ENCODE measurements around the gene CSMD2. TPM values are rescaled to one million over a fixed set of nuclear protein-coding genes. Genes with fewer than 3 reads are reported as not detected.
A peak's percentile ranks its signal among the peaks of the same experiment; 100 is the strongest.

CSMD2 gene
- polyA plus RNA-seq = under 1 TPM; under 0.01 to 0.54 (median 0.09) TPM
- long read RNA-seq, donor 1 = 0 reads
- long read RNA-seq, donor 2 = 0 reads
- long read RNA-seq, donor 3 = 0 reads
- long read RNA-seq, donor 4 = 0 reads
- long read RNA-seq, donor 5 = 0 reads
- long read RNA-seq, donor 6 = 0 reads
- long read RNA-seq, donor 7 = 0 reads
- long read RNA-seq, donor 8 = 0 reads
- long read RNA-seq, donor 9 = 0 reads
- long read RNA-seq, donor 10 = 0 reads

- FAIRE-seq = no peak
- H3K4me3 ChIP-seq (ENCODE audit: low read depth in 1 of 3, low read length in 3 of 3) = no peak within 1 kb of the TSS
- no peaks in the 10 kb centered on the region for H3K9me3 ChIP-seq (ENCODE audit: control insufficient read depth in 2 of 2, insufficient read depth in 1 of 2, low read depth in 1 of 2, low read length in 1 of 2)
- H3K36me3 ChIP-seq (ENCODE audit: control insufficient read depth in 3 of 3, insufficient read depth in 2 of 3, low read depth in 1 of 3, low read length in 3 of 3) = no peaks in the 10 kb centered on the region
- peaks cover 6 to 63% (median 47%) of the 10 kb centered on the region in 3 donors for H3K27me3 ChIP-seq (ENCODE audit: control insufficient read depth in 3 of 3, insufficient read depth in 3 of 3, low read length in 3 of 3)
- H3K4me1 ChIP-seq (ENCODE audit: control insufficient read depth in 3 of 3, insufficient read depth in 2 of 3, low read depth in 1 of 3, low read length in 2 of 3) = peaks cover 0 to 3% (median 0%) of the 10 kb centered on the region in 3 donors
- 1 to 10% (median 3%) methylated on average over 36 to 78 of the region's 78 CpGs for WGBS, 3 donors
- DNase-seq = peak in 1 of 2 donors; percentile 42
- H3K27ac ChIP-seq (ENCODE audit: low read depth in 1 of 3, low read length in 2 of 3) = no peak within 1 kb of the TSS
Observed at GRCh38 chr1:34164771-34165391, at the start of gene CSMD2. CSMD2 (minus strand) TSS chr1:34165230; CDS start chr1:34165097, 133 bp downstream.

- Histone ChIP-seq H3K27ac (ENCODE audit: low read depth in 1 of 3, low read length in 2 of 3) (no peak overlapping the region), H3K36me3 (ENCODE audit: control insufficient read depth in 3 of 3, insufficient read depth in 2 of 3, low read depth in 1 of 3, low read length in 3 of 3) (no peaks in the 10 kb centered on the region), H3K9me3 (ENCODE audit: control insufficient read depth in 2 of 2, insufficient read depth in 1 of 2, low read depth in 1 of 2, low read length in 1 of 2) (no peaks in the 10 kb centered on the region), H3K4me3 (ENCODE audit: low read depth in 1 of 3, low read length in 3 of 3) (no peak overlapping the region), H3K4me1 (ENCODE audit: control insufficient read depth in 3 of 3, insufficient read depth in 2 of 3, low read depth in 1 of 3, low read length in 2 of 3) (no peaks in the 10 kb centered on the region), H3K27me3 (ENCODE audit: control insufficient read depth in 3 of 3, insufficient read depth in 3 of 3, low read length in 3 of 3) (no peaks in the 10 kb centered on the region)
- no peak for FAIRE-seq
- no peak for DNase-seq
- WGBS, 3 donors = 43 to 54% (median 54%) methylated on average over 3 of the region's 3 CpGs
Observed at GRCh38 chr1:34213956-34214355, 48.9 kb upstream of the CSMD2 start.

DNA sequence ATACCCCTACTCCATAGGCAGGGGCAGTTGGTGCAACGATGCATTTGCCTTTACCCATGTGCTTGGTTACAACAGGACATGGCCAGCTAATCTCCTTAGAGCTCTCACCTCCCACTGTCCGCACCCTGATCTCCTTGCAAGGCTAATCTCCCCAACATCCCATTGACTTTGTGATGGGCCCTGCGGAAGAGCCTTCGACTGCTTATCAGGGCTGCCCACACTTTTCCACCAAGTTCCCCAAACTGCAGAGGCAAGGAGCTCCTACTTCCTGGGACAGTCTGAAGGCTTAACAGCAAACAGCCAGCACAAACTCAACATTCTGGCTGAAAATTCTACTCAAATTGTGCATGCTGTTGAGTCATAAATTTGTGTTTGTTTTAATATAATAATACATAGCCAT lies 47.6 kb upstream of the CSMD2 start:
- H3K4me1 ChIP-seq (ENCODE audit: control insufficient read depth in 3 of 3, insufficient read depth in 2 of 3, low read depth in 1 of 3, low read length in 2 of 3) = no peaks in the 10 kb centered on the region
- no peak overlapping the region for H3K27ac ChIP-seq (ENCODE audit: low read depth in 1 of 3, low read length in 2 of 3)
- no peak overlapping the region for H3K4me3 ChIP-seq (ENCODE audit: low read depth in 1 of 3, low read length in 3 of 3)
- no peaks in the 10 kb centered on the region for H3K36me3 ChIP-seq (ENCODE audit: control insufficient read depth in 3 of 3, insufficient read depth in 2 of 3, low read depth in 1 of 3, low read length in 3 of 3)
- WGBS, 3 donors = 86 to 87% (median 87%) methylated on average over 4 of the region's 4 CpGs
- H3K27me3 ChIP-seq (ENCODE audit: control insufficient read depth in 3 of 3, insufficient read depth in 3 of 3, low read length in 3 of 3) = peaks cover 0 to 1% (median 0%) of the 10 kb centered on the region in 3 donors
- DNase-seq (no peak), FAIRE-seq (no peak)
- H3K9me3 ChIP-seq (ENCODE audit: control insufficient read depth in 2 of 2, insufficient read depth in 1 of 2, low read depth in 1 of 2, low read length in 1 of 2) = no peaks in the 10 kb centered on the region

DNA sequence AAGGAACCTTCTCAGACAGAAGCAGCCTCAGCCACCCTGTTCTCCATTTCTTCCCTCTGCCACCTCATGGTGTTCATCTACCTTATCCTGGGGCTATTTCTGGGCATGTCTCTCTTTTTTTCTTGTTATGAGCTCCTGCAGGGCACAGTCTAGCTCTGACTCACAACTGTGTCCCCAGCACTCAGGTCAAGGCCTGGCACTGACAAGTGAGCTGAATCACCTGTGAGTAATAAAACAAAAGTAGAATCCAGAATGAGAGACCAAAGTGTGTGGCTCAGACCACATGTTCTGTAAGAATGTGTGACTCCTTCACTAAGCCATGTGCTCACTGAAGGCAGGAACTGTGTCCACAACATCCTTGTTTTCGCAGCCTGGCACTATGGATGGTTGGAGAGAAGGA lies 34.9 kb upstream of the CSMD2 start:
- H3K27ac ChIP-seq (ENCODE audit: low read depth in 1 of 3, low read length in 2 of 3) = no peak overlapping the region
- no peaks in the 10 kb centered on the region for H3K27me3 ChIP-seq (ENCODE audit: control insufficient read depth in 3 of 3, insufficient read depth in 3 of 3, low read length in 3 of 3)
- H3K36me3 ChIP-seq (ENCODE audit: control insufficient read depth in 3 of 3, insufficient read depth in 2 of 3, low read depth in 1 of 3, low read length in 3 of 3) = no peaks in the 10 kb centered on the region
- H3K4me3 ChIP-seq (ENCODE audit: low read depth in 1 of 3, low read length in 3 of 3) = no peak overlapping the region
- H3K4me1 ChIP-seq (ENCODE audit: control insufficient read depth in 3 of 3, insufficient read depth in 2 of 3, low read depth in 1 of 3, low read length in 2 of 3) = no peaks in the 10 kb centered on the region
- DNase-seq = no peak
- no peak for FAIRE-seq
- no peaks in the 10 kb centered on the region for H3K9me3 ChIP-seq (ENCODE audit: control insufficient read depth in 2 of 2, insufficient read depth in 1 of 2, low read depth in 1 of 2, low read length in 1 of 2)
- 66 to 84% (median 77%) methylated on average over 1 of the region's 1 CpG for WGBS, 3 donors

DNA sequence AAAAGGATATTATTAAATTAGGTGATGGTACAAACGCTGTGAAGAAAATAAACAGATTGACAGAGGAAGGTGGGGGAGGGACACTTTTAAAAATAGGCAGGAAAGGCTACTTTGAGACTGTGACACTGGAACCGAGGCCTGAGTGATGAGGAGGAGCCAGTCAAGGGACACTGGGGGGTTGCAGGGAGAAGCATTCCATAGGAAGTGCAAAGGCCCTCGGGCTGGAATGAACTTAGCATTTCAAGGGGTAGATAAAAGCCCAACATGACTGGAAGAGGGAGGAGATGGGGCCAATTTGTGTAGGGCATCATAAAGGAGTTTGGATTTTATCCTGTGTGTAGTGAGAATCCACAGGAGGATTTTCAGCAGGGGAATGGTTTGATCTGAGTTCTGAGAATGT lies 27.6 kb upstream of the CSMD2 start:
- Histone ChIP-seq H3K4me1 (ENCODE audit: control insufficient read depth in 3 of 3, insufficient read depth in 2 of 3, low read depth in 1 of 3, low read length in 2 of 3) (no peaks in the 10 kb centered on the region), H3K36me3 (ENCODE audit: control insufficient read depth in 3 of 3, insufficient read depth in 2 of 3, low read depth in 1 of 3, low read length in 3 of 3) (no peaks in the 10 kb centered on the region), H3K9me3 (ENCODE audit: control insufficient read depth in 2 of 2, insufficient read depth in 1 of 2, low read depth in 1 of 2, low read length in 1 of 2) (no peaks in the 10 kb centered on the region), H3K27me3 (ENCODE audit: control insufficient read depth in 3 of 3, insufficient read depth in 3 of 3, low read length in 3 of 3) (peaks cover 0 to 6% (median 0%) of the 10 kb centered on the region in 3 donors), H3K4me3 (ENCODE audit: low read depth in 1 of 3, low read length in 3 of 3) (no peak overlapping the region), H3K27ac (ENCODE audit: low read depth in 1 of 3, low read length in 2 of 3) (no peak overlapping the region)
- no peak for DNase-seq
- FAIRE-seq = no peak
- WGBS, 3 donors = 50 to 68% (median 55%) methylated on average over 3 of the region's 3 CpGs

DNA sequence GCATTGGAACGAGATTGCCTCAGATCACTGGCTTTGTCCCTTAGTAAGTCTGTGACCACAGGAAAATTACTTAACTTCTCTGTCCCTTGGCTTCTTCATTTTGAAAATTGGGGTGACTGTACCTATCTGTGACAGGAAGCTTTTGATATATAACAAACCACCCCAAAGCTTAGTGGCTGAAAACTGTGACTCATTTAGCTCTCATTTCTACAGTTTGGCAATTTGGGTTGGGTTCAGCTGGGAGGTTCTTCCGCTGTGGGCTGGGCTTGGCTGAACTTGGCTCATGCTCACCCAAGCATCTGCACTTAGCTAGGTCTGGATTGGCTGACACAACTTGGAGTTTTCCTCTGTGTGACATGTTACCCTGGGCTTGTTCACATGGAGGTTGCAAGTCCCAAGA lies 25.7 kb upstream of the CSMD2 start:
- Histone ChIP-seq H3K4me1 (ENCODE audit: control insufficient read depth in 3 of 3, insufficient read depth in 2 of 3, low read depth in 1 of 3, low read length in 2 of 3) (no peaks in the 10 kb centered on the region), H3K36me3 (ENCODE audit: control insufficient read depth in 3 of 3, insufficient read depth in 2 of 3, low read depth in 1 of 3, low read length in 3 of 3) (no peaks in the 10 kb centered on the region), H3K9me3 (ENCODE audit: control insufficient read depth in 2 of 2, insufficient read depth in 1 of 2, low read depth in 1 of 2, low read length in 1 of 2) (no peaks in the 10 kb centered on the region), H3K4me3 (ENCODE audit: low read depth in 1 of 3, low read length in 3 of 3) (no peak overlapping the region), H3K27me3 (ENCODE audit: control insufficient read depth in 3 of 3, insufficient read depth in 3 of 3, low read length in 3 of 3) (peaks cover 0 to 10% (median 0%) of the 10 kb centered on the region in 3 donors), H3K27ac (ENCODE audit: low read depth in 1 of 3, low read length in 2 of 3) (no peak overlapping the region)
- DNase-seq (no peak), FAIRE-seq (no peak)
- WGBS, 3 donors = 51 to 62% (median 59%) methylated on average over 2 of the region's 2 CpGs

DNA sequence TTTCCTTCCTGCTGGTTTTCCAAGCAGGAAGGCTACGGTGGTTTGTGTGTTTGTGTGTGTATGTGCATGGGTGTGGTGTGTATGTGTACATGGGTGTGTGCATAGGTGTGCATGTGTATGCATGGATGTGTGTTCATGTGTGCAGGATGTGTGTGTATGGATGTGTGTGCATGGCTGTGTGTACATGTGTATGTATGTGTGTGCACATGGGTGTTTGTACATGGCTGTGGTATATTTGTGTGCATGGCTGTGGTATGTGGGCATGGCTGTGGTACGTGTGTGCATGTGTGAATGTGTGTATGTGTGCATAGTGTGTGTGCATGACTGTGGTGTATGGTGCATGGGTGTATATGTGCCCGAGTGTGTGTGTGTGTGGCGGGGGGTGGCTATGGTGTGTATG lies 24.0 kb upstream of the CSMD2 start:
- WGBS, 3 donors = 55 to 75% (median 67%) methylated on average over 4 of the region's 4 CpGs

DNA sequence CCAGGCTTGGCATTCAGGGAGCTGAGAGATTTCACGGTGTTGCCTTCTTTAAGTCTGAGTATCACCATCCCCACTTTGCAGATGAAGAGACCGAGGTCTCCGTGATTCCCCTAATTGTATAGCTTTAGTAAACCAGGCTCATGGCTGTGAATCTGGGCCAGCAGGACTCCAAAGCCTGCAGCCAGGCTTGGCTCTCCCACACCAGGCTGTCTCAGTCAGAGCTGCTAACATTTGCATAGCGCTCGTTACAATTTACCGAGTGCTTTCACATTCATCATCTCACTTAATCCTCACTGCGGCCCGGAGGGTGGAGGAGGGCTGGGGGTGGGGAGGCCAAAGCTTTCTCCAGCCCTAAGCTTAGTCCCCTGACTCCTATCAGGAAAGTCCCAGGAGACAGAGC lies 23.4 kb upstream of the CSMD2 start:
- Histone ChIP-seq H3K9me3 (ENCODE audit: control insufficient read depth in 2 of 2, insufficient read depth in 1 of 2, low read depth in 1 of 2, low read length in 1 of 2) (no peaks in the 10 kb centered on the region), H3K4me3 (ENCODE audit: low read depth in 1 of 3, low read length in 3 of 3) (no peak overlapping the region), H3K36me3 (ENCODE audit: control insufficient read depth in 3 of 3, insufficient read depth in 2 of 3, low read depth in 1 of 3, low read length in 3 of 3) (no peaks in the 10 kb centered on the region), H3K4me1 (ENCODE audit: control insufficient read depth in 3 of 3, insufficient read depth in 2 of 3, low read depth in 1 of 3, low read length in 2 of 3) (no peaks in the 10 kb centered on the region), H3K27ac (ENCODE audit: low read depth in 1 of 3, low read length in 2 of 3) (no peak overlapping the region), H3K27me3 (ENCODE audit: control insufficient read depth in 3 of 3, insufficient read depth in 3 of 3, low read length in 3 of 3) (peaks cover 0 to 10% (median 0%) of the 10 kb centered on the region in 3 donors)
- WGBS, 3 donors = 12 to 30% (median 21%) methylated on average over 8 of the region's 8 CpGs
- DNase-seq = no peak
- FAIRE-seq = no peak

More for the DNA sequence above, 24.0 kb upstream of the CSMD2 start:
- Histone ChIP-seq H3K4me1 (ENCODE audit: control insufficient read depth in 3 of 3, insufficient read depth in 2 of 3, low read depth in 1 of 3, low read length in 2 of 3) (no peaks in the 10 kb centered on the region), H3K9me3 (ENCODE audit: control insufficient read depth in 2 of 2, insufficient read depth in 1 of 2, low read depth in 1 of 2, low read length in 1 of 2) (no peaks in the 10 kb centered on the region), H3K27me3 (ENCODE audit: control insufficient read depth in 3 of 3, insufficient read depth in 3 of 3, low read length in 3 of 3) (peaks cover 0 to 10% (median 0%) of the 10 kb centered on the region in 3 donors), H3K36me3 (ENCODE audit: control insufficient read depth in 3 of 3, insufficient read depth in 2 of 3, low read depth in 1 of 3, low read length in 3 of 3) (no peaks in the 10 kb centered on the region), H3K27ac (ENCODE audit: low read depth in 1 of 3, low read length in 2 of 3) (no peak overlapping the region), H3K4me3 (ENCODE audit: low read depth in 1 of 3, low read length in 3 of 3) (no peak overlapping the region)
- DNase-seq (no peak), FAIRE-seq (no peak)
